GM12873 (cell line): Measurements from ENCODE around the gene ZSCAN26.

Experiments used
- CTCF ChIP-seq: IDR thresholded peaks from 2 replicates; pipeline ENCODE4 v1.5.1; 2012; ENCODE audit warnings: low read depth, mild to moderate bottlenecking, moderate library complexity, low read length, control low read depth; ENCODE audit not compliant: insufficient read depth; ENCODE audit errors: missing control alignments

ZSCAN26 gene

GRCh38 chr6:28266962-28267694, at the start of gene ZSCAN26:
TSS of gene ZSCAN26 (plus strand) at chr6:28267143. CDS start at chr6:28271920, 4,777 bp downstream.
- TF ChIP-seq CTCF: no peak

- TF ChIP-seq CTCF: no peak
Measured at GRCh38 chr6:28217890-28218289, 49.1 kb upstream of the ZSCAN26 start.

GRCh38 chr6:28218312-28219248, 48.4 kb upstream of the ZSCAN26 start:
- TF ChIP-seq CTCF: no peak

GRCh38 chr6:28220257-28221133, 46.4 kb upstream of the ZSCAN26 start:
- TF ChIP-seq CTCF: no peak

GRCh38 chr6:28224131-28225055, 42.5 kb upstream of the ZSCAN26 start:
- no peak for TF ChIP-seq CTCF

- TF ChIP-seq CTCF: no peak
Measured at GRCh38 chr6:28225056-28225834, 41.7 kb upstream of the ZSCAN26 start, which contains the start of gene ZSCAN9. TSS of gene ZSCAN9 (plus strand) at chr6:28225275. CDS start at chr6:28227085, 1,810 bp downstream.
